Glomerular visceral epithelial cell (primary cell): ENCODE measurements around the gene GALNT18.

ENCODE experiments used
- DNase-seq: peaks from one replicate; pipeline ENCODE4 v3.0.0-alpha.2; 2016; ENCODE audit errors: extremely low spot score

GALNT18 gene

DNA sequence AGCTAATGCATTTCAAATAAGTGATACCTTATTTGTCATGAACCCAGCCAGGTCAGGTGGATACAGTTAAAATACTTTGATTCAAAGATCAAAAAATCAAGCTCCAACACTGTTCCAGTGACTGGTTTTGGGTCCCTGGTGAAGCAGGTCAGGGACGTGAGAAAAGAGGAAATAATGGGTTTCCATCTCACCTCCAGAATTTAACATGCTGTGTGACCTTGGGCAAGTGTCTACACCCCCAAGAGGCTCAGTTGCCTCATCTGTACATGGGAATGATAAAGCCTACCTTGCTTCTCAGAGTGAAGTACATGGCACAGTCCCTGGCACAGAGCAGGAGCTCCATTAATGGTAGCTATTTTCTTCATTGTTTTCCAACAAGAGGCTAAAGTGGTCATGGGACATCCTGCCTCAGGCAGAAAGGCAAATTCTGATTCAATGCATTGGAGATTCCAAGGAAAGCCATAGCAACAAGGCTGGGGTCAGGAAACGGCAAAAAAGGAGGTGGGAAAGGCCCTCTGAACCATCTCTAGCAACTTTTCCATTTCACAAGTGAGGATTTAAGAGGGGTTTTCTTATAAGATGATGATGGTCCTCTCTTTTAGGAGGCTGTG lies 377.2 kb downstream of the GALNT18 start:
- no peak for DNase-seq

DNA sequence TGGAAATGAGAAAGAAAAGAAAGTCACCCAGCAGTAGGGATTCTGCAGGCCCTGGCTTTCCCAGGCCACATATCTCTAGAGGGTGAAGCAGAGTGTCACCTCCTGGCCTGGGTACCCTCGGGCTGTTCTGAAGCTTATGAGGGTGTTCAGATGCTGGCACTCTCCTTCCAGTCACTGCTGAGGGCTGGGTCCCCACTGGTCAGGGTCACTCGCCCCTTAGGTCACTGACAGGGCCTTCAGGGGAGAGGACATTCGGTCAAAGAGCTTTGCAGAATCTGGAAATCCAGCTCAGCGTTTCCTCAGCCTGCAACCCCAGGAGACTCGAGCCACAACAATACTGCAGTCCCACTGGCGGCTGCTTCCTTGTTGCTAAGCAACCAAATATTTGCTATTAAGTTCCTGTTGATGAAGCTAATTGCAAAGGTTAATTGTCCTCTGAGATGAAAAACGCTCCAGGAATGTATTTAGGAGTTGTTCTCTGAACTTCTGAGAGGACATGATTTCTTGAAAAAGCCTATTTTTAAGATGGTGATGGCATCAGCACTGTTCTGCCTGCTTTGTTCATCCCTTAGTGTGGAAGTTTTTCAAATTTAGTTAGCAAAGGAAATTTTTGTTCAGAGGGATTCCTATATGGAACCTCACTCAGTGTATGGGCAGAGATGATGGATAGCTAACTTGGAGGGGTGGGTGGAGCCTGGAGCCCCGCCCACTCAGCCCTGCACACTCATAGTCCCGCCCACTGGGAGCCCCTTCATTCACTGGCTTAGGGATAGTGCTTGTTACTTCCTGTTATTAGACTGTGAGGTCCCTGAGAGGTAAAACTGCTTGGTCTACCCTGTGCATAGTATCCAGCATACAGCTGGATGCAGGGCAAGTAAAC lies 378.0 kb downstream of the GALNT18 start:
- DNase-seq: no peak

DNA sequence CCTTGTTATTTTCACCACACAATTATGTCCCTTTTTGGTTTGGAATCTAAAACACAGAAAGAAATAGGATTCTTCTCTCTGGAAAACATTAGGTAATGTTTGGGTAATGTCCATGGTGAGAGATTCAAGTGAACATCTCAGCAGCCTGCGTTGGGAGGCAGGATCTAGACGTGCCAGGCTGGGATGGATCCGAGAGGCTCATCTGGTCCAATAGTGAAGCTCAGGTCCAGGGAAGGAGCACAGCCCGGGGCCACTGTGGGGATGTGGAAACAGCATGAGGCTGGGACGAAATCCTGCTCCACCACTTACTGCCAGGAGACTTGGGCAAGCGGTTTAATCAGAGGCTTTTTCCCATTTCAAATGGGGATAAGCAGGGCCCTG lies 378.6 kb downstream of the GALNT18 start:
- DNase-seq: no peak

DNA sequence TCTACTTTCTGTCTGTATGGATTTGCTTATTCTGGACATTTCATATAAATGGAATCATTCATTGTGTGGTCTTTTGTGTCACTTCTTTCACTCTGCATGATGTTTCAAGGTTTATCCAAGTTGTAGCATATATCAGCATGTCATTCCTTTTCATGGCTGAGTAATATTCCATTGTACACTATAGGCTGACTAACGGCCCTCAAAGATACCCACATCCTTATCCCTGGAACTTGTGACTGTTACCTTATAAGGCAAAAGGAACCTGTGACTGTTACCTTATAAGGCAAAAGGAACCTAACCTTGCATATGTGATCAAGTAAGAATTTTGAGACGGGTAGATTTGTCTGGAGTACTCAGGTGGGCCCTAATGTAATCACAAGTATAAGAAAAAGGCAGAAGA lies 380.5 kb downstream of the GALNT18 start:
- no peak for DNase-seq

DNA sequence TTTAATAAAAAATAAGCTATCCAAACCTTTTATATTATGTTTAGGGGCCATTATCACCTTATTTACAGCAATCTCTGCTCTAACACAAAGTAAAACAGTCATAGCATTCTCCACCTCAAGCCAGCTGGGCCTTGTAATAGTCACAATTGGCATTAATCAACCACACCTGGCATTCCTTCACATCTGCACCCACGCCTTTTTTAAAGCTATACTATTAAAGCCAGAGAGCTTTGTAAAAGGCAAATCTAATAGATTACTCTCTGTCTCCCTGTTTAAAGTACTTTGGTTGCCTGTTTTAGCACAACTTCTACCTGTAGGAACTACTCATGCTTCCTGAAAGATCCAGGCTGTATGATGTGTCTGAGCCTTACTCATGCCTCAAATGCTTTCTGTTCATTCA lies 381.8 kb downstream of the GALNT18 start:
- no peak for DNase-seq

DNA sequence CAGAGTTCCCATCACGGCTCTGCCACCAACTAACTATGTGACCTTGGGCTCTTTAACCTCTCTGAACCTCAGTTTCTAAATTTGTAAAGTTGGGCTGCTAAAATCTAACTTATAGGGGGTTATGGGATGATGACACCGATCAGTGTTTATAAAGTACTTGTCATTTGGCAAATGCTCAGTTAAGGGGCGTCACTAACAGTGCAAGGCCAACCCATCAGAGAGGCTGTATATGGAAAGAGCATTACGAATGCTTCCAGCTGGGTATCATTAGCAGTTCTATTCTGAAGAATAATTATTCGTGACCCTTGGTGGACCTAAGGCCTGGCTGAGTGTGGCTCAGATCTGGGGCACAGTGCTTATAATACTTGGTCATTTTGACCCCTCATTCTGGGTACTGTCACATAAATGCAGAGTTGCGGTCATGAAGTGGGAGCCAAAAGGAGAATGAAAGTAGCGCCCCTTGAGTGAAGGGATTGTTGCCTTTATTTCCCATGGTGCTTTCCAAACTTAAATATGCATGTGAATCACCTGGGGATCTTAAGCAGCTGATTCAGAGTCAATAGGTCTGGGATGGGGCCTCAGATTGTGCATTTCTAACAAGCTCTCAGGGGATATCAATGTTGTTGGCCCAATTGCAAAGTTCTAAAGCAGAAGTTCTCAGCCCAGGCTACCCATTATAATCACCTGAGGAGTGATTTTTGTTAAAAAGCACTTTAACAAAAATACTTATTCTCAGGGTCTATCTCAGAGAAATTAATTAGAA lies 384.6 kb downstream of the GALNT18 start:
- no peak for DNase-seq

DNA sequence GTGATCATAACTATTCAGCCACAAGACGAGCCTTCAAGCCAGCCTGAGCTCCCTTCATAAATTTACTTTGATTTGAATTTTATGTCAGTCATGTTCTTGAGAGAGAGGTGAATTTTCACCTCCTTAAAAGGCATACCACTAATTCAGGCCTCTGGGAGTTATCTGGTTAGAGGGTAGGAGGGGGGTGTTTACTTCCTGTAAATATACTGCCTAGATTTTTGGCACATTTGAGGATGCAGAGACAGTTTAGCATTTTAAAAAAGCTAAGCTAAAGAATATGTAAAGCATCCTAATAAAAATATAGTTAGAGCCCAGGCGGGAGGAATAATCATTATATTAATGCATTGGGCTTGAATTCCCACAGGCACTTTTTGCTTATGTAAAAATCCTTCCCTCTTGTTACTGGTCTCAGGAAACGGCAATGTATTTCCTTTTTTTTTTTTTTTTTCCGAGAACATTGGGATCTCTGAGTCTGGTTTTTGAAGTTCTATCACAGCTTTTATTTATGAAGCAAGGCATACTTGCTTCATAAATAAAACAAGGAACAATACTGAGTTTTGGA lies 385.2 kb downstream of the GALNT18 start:
- DNase-seq: no peak

DNA sequence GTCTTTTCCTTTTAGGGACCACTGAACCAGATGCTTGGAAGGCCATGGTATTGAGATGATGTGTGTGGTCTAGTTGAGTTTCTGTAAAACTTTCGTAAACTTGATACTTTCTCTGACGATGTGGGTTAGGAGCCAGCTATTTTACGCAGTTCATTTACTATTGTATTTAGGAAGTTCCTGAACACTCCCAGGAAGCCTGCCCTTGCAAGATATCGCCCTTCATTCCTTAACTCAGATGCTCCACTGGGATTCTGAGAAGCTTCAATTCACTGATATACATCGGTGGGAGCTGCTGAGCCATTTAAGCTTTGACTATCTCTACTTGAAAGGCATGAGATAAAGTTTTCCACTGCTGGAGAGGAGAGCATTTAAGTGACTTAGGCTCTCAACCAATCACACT lies 390.0 kb downstream of the GALNT18 start:
- DNase-seq: no peak

DNA sequence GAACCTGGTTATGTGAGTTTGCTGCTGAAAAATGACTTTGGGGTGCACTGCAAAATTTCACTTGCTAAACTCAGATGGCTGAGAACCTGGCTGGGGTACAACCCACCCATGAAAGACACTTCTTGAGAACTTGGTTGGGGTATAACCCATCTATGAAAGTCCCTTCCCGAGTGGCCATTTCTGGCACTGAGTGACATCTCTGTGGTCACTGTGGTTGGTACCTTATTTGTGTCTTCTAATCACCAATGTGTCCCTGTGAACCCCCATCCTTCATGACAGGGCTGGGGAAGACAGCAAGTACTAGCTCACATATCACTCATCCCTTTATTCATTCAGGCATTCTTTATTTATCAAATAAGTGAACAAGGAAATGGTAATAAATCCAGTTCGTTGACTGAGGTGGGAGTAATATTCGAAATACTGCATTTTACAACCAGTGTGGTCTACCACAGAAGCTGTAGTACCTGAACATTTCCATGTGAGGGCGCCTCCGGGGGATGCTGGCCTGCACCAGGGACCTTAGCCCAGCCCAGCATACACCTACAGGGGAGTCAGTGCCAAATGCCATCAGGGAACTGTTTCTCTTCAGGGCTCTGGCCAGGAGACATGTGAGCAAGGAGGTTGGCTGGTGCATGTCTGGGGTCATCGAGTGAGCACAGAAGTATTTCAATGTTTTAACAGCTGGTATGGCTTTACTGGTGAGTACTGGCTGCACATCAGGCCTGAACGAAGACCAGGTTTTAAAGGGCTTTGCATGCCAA lies 390.8 kb downstream of the GALNT18 start:
- no peak for DNase-seq

DNA sequence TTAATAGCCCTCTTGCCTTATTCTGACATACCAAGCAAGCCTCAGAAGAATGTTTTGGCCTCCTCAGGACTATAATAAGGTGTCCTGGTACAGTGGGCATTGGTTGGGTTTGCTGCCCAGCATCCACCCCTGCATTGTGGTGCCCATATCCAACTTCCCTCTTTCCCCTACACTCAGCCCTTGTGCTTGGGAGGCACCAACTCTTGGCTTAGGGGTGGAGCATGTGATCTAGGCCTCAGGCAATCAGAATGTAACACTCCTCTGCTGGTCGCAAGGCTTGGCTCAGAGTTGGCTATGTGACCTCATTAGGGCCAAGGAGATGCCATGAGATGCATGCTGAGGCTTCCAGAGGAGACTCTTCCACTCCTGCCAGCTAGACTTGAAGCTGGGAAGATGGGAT lies 391.7 kb downstream of the GALNT18 start:
- no peak for DNase-seq

DNA sequence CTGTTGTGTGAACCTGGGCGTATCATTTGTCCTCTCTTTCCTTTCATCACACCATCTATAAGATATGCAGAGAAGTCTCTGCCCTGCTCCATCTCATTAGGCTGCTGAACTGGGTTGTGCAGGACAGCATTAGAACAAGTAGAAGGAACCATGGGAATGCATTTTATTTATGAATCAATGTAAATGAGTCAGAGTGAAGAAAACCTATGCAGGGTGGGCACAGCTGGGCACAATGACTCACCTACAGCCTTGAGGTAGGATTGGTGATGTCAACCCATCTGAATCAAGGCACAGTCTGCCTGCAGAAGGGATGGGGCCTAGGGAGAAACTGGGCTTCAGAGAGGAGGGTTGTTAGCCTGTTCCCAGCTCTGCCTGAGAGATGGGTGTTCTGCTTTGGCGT lies 392.2 kb downstream of the GALNT18 start:
- DNase-seq: no peak

DNA sequence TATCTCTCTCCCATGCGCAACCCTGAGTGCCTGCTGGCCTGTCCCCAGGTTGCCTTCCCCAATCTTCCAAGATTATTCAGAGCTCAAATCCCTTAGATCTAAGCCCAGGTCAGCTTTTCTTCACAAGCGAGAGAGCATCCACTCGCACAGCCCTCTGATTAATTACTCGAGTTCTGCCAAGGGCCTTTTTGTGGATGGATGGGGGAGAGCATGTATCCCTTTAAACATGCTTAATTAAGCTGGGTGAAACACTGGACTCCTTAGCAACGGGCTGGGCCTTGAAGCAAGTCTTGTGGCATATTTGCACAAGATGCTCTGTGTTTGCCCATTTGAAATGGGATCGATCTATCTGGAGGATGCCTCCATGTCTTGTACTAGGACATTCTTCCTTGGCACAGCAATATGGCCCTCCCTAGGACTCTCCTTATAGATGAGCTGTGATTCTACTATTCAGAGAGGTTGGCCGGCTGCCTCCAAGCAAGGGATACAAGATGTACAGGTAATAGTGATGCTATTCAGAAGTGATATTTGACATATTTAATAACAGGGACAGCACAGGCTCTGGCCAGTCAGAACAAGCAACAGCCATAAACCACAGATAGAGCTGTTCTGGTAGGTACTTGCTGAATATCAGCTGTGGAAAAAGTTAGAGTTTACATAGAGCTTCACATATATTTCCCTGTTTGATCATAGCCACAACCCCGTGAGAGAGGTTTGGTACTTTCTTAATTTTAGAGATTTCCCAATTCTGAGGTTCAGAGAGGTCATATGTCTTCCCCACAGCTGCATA lies 394.3 kb downstream of the GALNT18 start:
- no peak for DNase-seq
